GM15510 (cell line): ENCODE data around the gene MBP.

Source experiments
- POLR2A ChIP-seq: IDR thresholded peaks from 3 replicates; pipeline ENCODE4 v1.6.1; 2011; ENCODE audit warnings: borderline replicate concordance; ENCODE audit not compliant: insufficient read length; ENCODE audit errors: extremely low read depth

Gene MBP

DNA sequence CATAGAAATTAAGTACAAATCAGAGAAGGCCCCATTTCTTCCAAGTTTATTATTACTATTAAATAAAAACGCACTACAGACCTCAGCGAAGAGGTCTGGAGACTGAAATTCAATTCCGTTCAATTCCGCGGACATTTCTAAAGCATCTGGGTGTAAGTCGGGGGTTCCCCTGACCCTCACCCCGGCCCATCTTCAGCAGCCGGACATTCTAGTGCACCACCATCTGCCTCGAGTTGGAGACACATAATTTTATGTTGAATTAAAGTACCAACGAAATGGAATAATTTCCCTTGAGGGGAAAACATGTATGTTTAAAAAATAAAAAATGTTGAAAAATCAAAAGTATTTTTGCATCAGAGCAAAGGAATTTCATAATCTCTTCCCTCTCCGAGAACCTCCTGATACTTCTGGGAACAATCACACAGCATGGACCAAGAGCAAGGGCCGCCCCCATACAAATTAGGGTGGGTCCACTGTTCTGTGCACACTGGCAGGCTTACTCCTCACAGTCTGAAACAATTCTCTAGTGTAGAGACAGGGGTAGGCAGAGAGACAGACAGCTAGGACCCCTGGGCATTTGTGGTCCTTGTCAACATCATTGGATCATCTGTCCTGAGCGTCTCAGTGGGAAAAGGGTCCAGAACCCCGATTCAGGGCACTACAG, 29.3 kb downstream of the MBP start:
- no peak for TF ChIP-seq POLR2A

DNA sequence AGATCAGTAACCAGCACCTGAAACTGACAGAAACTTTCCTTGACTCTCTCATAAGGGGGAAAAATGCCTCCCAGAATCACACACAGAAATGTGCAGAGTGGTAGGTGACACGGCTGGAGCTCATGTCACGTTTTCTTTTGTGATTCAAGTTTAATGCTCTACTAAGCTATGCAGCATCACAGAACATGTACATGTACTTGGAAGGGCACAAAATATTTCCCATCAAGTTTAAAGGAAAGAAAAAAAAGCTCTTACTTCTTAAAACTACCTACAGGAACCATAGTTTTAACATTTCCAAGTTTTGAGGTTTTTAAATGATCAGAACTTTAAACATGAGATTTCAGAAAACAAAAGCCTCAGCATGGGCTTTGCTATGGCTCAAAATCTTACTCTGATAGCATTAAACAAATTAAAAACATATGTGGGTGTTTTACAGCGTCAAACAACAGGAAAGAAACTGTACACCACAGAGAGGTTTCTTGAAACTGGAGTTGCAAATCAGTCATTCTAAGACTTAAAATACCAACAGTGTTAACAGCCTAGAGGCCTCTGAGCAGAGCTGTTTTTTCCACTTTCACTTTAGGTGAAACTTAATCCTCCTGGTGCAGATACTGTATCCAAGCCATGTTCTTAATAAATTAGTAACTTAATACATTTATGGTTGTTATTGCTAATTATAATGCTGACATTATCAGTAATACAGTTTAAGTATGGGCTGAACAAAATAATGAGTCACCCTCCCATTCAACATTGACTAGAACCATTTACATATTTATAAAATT, 30.1 kb downstream of the MBP start:
- no peak for TF ChIP-seq POLR2A

DNA sequence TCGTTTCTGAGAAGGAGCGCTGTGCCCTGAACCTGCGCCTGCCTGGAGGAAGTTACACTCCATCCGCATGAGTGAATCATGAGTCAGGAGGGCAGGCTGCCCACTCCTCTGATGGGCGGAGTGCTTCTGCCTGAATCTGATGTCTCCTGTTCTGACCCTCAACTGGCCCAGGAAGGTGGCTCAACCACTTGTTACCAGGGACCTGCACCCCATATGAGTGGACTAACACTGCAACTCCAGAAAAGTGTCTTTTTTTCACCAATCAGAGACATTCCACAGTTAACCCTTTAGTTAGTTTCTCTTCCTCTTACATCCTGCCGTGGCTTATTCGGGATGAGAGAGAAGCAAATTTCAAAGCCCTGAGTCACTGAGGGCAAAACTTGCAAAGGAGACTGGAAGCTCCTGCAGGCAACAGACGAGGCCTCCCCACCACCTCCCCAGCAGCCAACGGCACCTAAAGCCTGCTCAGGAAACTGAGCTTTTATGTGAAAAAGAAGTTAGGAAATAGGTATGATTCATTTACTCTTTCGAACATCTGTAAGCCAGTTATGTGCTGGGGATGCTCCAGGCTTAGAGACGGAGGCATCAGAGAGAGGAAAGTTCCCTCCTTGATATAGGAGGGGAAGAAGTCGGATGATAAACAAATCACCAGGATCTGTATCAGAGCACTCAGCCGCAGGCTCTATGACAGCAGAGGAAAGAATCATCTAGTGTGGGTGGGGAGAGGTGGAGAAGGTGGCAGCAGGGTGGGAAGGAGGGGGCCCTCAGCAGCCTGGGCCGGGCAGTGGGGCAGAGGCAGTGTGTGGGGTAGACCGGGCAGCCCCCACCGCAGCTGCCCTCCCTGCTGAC, 30.9 kb downstream of the MBP start:
- TF ChIP-seq POLR2A = peak; percentile 52

DNA sequence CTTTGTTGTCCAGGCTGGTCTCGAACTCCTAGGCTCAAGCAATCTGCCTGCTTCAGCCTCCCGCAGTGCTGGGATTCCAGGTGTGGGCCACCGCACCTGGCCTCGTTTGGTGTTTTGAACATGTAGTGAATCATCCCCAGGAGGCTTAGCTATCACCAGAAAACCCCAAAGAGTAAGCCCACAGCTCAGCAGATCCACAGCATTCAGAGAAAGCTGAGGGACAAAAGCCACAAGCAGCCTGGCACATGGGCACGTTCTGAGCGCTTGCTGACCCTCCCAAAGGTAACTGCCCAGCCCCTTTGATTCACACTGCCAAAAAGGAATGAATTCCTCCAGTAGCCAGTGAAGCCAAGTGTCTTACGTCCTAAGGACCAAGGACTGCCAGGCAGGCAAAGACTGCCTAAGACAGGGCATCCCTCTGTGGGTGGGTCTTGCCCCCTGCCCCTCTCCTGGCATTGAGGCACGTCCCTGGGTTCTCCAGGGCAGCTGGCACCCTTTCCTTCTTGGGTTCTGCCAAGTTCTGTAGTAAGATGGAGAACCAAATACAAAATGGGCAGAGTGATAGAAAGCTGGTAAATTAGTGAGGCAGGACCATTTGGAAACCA, 31.7 kb downstream of the MBP start:
- no peak for TF ChIP-seq POLR2A

DNA sequence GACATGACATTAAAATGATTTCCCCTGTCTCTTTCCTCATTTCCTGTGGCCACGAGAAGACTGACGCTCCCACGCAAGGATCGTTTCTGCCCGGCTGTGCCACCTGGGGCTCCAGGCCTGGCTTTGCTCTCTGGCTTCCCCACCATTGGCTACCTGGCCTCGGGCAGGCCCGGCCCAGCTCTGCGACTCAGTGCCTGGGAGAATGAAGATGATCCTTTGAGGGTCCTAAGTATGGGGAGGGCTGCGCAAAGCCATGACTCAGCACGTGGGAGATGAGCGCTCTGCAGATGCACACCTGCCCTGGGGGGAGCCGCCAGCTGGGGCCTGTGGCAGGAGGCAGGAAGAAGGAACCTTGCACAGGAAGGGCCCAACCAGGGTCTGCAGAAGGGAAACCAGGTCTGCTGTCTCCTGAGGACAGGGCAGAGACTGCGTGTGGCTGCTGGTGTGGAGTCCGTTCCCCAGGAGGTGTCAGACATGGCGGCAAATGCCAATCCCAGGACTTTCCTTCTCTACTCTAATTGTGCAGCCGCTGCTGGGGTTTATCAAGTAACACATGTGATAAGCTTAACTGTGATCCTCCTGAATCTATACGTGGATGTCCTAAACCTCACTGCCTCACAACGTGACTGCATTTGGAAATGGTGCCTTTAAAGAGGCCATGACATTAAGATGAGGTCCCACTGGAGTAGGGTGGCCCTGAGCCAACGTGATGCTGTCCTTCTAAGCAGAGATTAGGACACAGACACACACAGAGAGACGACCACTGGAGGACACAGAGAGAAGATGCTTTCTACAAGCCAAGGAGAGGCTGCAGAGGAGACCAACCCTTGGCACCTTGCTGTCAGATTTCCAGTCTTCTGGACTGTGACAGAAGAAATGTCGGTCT, 32.9 kb downstream of the MBP start:
- TF ChIP-seq POLR2A = peak; percentile 15

DNA sequence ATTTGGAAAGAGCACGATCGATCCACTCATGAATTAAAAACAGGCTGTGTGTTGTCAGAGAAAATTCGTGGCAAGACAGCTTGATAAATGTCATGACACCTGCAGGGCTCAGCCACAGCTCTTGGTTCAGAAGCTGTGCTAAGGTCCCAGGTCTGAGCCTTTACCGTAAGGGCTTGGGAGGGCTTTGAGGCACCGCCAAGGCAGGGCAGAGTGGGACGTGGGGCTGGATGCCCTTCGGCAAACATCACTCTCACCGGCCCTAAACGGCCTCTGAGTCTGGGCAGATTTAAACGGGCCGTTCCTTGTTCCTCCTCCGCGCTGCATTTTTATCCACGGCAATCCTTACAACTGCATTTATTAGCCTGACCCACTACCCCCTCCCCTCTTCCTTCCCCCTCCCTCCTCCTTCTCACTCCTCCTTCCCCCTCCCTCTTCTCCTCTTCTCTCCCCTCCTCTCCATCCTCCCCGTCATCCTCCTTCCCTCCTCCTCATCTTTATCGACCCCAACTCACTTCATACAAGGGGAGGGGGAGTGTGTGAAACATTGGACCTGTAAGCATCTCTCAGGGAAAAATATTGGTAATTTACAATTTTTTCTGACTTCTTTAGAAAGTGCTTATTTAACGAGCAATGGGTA, 33.9 kb downstream of the MBP start:
- no peak for TF ChIP-seq POLR2A

DNA sequence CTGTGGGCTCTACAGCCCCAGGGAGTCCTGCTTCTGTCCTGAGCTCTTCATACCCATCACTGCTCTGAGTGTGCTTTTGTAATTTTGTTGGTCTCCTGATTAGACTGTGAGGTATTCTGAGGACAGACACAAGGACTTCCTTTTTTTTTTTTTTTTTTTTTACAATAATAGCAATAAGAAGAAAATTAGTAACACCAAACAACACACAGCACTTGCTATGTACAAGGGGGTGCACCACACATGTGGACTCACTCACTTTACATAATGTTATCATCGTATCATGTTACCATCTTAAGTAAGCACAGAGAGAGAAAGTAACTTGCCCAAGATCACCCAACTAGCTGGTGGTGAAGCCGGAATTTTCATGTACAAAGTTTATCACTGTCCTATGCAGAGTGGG, 34.6 kb downstream of the MBP start:
- TF ChIP-seq POLR2A = no peak

DNA sequence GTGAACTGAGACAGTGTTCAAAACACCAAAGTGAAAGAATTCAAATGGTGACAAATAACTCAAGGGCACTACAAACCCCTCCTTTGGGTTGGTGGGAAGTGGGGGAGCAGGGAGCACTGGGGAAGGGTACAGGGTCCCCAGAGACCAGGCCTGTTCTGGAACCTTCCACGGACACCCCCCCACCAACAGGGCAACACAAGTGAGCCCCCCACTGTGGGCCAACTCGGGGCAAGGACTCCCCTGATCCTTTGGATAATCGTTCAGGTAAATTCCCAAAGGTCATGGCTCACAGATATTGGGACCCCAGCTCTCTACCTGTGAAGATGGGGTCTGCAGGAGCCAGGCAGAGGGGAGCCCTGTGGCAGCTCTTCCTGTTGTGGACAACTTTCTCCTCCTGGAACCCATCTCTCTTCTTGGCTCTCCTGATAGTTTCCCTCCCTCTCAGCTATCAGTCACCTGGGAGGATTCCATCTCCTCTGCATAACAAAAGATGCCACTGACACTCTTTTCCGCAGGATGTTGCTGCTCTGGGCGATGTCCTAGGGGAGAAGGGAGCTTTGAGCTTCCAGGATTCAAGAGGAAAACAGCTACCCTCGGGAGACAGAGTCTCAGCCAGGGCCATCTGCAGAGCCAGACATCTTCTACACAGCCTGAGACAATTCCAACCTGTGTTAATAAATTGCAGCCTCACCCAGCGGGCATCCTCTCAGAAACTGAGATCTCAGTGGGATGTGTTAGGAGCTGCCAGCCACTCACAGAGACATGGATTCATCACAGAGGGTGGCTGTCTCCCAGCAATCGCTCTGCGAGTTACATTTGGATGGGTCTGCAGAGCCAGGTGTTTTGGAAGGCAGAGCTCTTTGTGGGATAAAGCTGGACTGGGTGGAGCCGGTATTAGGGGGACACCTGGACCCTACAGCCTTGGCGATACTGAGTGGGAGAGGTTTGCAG, 35.4 kb downstream of the MBP start:
- TF ChIP-seq POLR2A = no peak

DNA sequence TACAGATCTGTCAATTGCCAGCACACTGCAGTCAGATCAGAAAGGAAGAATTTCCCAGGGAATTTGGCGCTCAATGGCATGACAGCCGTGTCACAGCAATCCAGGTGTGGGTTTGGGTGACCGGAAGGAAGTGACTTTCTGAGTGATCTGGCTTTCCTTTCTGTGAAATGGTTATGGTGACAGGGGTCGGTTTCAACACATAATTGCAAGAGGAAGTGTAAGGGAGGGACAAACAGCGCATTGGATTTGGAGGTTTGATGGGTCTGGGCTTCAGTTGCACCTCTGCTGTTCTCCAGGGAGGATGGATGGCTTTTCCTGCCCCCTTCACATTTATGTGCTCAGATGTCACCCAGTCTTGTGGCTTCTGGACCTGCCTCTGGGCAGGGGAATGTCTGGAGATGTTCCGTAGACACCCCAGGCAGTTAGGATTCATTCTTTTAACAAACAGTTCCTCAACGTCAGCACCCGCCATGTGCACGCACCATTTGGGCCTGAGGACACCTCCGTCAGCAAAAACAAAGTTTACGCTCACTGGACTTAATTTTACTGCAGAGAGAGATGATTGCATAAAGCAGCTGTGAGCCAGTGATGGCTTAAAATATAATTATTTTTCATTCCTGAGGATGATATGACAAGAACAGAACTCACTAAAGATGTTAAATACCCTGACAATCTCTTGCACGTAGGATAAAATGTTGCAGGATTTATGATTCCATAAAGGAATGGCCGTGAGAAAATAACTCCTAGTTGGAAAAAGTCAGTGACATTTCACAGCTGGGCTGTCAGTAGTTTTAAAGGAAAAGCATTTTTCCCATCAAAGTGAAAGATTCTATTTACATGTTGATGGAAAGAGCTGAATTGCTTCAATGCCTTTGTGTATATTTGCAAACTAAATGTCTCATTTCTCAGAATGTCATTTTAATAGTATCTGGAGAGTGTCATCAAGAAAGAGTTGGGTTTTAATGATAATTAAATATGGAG, 36.9 kb downstream of the MBP start:
- no peak for TF ChIP-seq POLR2A

DNA sequence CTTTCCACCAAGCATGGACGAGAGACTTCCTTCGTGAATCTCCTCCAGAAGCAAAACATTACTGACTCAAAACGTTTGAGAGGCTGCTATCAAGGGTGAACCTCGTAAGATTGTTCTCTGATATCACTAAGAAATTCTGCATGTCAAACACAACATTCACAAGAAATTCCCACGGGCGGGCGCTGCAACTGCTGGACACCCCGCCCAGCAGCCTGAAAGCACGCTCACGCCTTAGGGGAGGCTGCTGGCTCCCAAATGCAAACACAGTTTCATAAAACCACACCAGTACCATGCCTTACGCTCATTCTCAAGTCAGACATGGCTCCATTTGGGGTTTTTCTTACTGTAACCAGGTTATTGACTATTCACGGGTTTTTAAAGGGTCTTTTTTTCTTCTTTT, 39.0 kb downstream of the MBP start:
- no peak for TF ChIP-seq POLR2A

DNA sequence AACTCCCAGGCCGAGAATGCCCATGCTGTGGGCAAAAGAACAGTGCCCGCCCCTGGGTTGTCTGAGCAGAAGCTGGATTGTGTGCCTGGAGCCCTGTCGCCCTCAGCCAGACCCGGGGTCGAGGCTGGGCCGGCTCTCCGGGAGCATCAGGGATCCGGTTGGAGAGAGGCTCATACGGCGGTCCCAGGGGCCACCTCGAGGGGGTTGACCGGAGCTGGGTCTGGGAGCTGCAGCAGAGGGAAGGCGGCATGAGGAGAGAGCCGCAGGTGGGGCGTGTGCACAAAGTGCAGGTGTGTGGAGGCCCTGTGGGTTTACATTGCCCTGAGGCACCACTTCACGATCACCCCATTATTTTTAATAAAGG, 39.5 kb downstream of the MBP start:
- no peak for TF ChIP-seq POLR2A
